ENCODE results near the gene MTHFD2L.

The MTHFD2L gene

GRCh38 chr4:74266081-74266480, 108.2 kb downstream of the MTHFD2L start (continued):
- TF ChIP-seq, protein P1, sequence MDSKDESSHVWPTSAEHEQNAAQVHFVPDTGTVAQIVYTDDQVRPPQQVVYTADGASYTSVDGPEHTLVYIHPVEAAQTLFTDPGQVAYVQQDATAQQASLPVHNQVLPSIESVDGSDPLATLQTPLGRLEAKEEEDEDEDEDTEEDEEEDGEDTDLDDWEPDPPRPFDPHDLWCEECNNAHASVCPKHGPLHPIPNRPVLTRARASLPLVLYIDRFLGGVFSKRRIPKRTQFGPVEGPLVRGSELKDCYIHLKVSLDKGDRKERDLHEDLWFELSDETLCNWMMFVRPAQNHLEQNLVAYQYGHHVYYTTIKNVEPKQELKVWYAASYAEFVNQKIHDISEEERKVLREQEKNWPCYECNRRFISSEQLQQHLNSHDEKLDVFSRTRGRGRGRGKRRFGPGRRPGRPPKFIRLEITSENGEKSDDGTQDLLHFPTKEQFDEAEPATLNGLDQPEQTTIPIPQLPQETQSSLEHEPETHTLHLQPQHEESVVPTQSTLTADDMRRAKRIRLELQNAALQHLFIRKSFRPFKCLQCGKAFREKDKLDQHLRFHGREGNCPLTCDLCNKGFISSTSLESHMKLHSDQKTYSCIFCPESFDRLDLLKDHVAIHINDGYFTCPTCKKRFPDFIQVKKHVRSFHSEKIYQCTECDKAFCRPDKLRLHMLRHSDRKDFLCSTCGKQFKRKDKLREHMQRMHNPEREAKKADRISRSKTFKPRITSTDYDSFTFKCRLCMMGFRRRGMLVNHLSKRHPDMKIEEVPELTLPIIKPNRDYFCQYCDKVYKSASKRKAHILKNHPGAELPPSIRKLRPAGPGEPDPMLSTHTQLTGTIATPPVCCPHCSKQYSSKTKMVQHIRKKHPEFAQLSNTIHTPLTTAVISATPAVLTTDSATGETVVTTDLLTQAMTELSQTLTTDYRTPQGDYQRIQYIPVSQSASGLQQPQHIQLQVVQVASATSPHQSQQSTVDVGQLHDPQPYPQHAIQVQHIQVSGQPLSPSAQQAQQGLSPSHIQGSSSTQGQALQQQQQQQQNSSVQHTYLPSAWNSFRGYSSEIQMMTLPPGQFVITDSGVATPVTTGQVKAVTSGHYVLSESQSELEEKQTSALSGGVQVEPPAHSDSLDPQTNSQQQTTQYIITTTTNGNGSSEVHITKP (tag by site-specific recombination; IDR thresholded peaks at IDR 0.05) = no peak
- TF ChIP-seq ZNF404 (tag by site-specific recombination; IDR thresholded peaks at IDR 0.05) (no peak), ZBTB17 (tag by site-specific recombination; IDR thresholded peaks at IDR 0.05) (no peak), ZNF701 (tag by site-specific recombination; IDR thresholded peaks at IDR 0.05) (no peak), SCRT2 (tag by site-specific recombination; IDR thresholded peaks at IDR 0.05) (no peak), ZNF544 (tag by site-specific recombination; IDR thresholded peaks at IDR 0.05) (no peak), ZNF549 (tag by site-specific recombination; IDR thresholded peaks at IDR 0.05) (no peak), ZXDB (tag by site-specific recombination; IDR thresholded peaks at IDR 0.05) (no peak), ZFP37 (tag by site-specific recombination; IDR thresholded peaks at IDR 0.05) (no peak), SALL2 (tag by site-specific recombination; IDR thresholded peaks at IDR 0.05; ENCODE audit: borderline replicate concordance) (no peak), ZNF394 (tag by site-specific recombination; IDR thresholded peaks at IDR 0.05; ENCODE audit: borderline replicate concordance) (no peak)
- TF ChIP-seq, protein P2, sequence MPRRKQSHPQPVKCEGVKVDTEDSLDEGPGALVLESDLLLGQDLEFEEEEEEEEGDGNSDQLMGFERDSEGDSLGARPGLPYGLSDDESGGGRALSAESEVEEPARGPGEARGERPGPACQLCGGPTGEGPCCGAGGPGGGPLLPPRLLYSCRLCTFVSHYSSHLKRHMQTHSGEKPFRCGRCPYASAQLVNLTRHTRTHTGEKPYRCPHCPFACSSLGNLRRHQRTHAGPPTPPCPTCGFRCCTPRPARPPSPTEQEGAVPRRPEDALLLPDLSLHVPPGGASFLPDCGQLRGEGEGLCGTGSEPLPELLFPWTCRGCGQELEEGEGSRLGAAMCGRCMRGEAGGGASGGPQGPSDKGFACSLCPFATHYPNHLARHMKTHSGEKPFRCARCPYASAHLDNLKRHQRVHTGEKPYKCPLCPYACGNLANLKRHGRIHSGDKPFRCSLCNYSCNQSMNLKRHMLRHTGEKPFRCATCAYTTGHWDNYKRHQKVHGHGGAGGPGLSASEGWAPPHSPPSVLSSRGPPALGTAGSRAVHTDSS (tag by site-specific recombination; IDR thresholded peaks at IDR 0.05) = no peak
- TF ChIP-seq, protein P3, sequence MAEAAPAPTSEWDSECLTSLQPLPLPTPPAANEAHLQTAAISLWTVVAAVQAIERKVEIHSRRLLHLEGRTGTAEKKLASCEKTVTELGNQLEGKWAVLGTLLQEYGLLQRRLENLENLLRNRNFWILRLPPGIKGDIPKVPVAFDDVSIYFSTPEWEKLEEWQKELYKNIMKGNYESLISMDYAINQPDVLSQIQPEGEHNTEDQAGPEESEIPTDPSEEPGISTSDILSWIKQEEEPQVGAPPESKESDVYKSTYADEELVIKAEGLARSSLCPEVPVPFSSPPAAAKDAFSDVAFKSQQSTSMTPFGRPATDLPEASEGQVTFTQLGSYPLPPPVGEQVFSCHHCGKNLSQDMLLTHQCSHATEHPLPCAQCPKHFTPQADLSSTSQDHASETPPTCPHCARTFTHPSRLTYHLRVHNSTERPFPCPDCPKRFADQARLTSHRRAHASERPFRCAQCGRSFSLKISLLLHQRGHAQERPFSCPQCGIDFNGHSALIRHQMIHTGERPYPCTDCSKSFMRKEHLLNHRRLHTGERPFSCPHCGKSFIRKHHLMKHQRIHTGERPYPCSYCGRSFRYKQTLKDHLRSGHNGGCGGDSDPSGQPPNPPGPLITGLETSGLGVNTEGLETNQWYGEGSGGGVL (tag by site-specific recombination; IDR thresholded peaks at IDR 0.05) = no peak

DNA sequence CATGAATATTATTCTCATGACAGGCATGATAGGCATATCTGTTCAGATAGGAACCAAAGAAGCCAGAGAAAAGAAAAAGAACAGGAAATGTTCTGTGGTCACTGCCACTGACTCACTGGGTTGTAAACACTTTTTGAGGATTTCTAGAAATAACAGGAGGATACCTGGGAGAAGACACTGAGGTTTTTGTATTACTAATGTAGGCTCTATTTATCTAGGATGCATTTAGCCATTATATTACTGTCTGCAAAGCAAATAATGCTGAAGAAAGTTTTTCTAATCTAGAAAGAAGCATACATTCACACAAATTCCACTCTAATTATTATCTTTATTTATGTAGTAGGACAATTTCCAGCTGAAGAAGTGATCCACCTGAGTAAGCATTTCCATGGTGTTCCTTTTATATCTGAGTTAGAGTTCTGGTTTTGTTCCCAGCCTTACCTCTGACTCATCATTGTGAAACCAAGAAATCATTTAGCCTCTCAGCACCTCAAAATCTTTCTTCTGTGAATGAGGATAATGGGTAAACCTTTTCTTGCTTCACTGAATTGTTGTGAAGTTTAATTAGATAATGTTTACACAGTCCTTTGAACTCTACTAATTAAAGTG, 110.2 kb downstream of the MTHFD2L start:
- Histone ChIP-seq H3K27ac (ENCODE audit: extremely low read depth, low read depth, low read length) (no peak overlapping the region), H3K9me3 (ENCODE audit: control insufficient read depth, insufficient read depth, low read depth, low read length) (no peaks in the 10 kb centered on the region), H3K4me1 (ENCODE audit: control insufficient read depth, insufficient read depth, low read length) (no peaks in the 10 kb centered on the region), H3K36me3 (ENCODE audit: control insufficient read depth in 2 of 2, insufficient read depth in 1 of 2, low read length in 2 of 2) (no peaks in the 10 kb centered on the region), H3K4me3 (ENCODE audit: low read depth, low read length) (no peak overlapping the region)
- ChIA-PET POLR2A (no interaction called here), CTCF (interaction anchor here (0.6 kb wide), 1 partner anchor 699 kb away, joined by 3 read pairs; no protein-coding TSS in a partner anchor)
- TF ChIP-seq ZNF549 (tag by site-specific recombination; IDR thresholded peaks at IDR 0.05) (no peak), ZSCAN18 (tag by site-specific recombination; IDR thresholded peaks at IDR 0.05) (no peak), ZNF76 (tag by site-specific recombination; IDR thresholded peaks at IDR 0.05; ENCODE audit: borderline replicate concordance, low read depth) (no peak), KLF7 (tag by site-specific recombination; IDR thresholded peaks at IDR 0.05; ENCODE audit: borderline replicate concordance) (no peak)
- TF ChIP-seq, protein P4, sequence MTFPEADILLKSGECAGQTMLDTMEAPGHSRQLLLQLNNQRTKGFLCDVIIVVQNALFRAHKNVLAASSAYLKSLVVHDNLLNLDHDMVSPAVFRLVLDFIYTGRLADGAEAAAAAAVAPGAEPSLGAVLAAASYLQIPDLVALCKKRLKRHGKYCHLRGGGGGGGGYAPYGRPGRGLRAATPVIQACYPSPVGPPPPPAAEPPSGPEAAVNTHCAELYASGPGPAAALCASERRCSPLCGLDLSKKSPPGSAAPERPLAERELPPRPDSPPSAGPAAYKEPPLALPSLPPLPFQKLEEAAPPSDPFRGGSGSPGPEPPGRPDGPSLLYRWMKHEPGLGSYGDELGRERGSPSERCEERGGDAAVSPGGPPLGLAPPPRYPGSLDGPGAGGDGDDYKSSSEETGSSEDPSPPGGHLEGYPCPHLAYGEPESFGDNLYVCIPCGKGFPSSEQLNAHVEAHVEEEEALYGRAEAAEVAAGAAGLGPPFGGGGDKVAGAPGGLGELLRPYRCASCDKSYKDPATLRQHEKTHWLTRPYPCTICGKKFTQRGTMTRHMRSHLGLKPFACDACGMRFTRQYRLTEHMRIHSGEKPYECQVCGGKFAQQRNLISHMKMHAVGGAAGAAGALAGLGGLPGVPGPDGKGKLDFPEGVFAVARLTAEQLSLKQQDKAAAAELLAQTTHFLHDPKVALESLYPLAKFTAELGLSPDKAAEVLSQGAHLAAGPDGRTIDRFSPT (tag by site-specific recombination; IDR thresholded peaks at IDR 0.05) = no peak
